GM19324 (cell line): Measurements from ENCODE around the gene GRIK2.

Source experiments
- ATAC-seq: cut with Tn5 transposase; IDR thresholded peaks from one replicate; pipeline ENCODE4 v1.9.1; 2021; ENCODE audit warnings: mild to moderate bottlenecking, moderate library complexity; ENCODE audit not compliant: unreplicated experiment, low FRiP score

Gene GRIK2

GRCh38 chr6:101840100-101840499 is 446.6 kb downstream of the GRIK2 start:
- ATAC-seq: no peak

- ATAC-seq: no peak
Measured at GRCh38 chr6:101845172-101845571, 451.7 kb downstream of the GRIK2 start.

GRCh38 chr6:101845621-101846020 is 452.1 kb downstream of the GRIK2 start:
- ATAC-seq: no peak

GRCh38 chr6:101847690-101848089 is 454.2 kb downstream of the GRIK2 start:
- no peak for ATAC-seq

GRCh38 chr6:101851911-101852310 is 458.4 kb downstream of the GRIK2 start:
- ATAC-seq: no peak

GRCh38 chr6:101853231-101854085 is 459.9 kb downstream of the GRIK2 start:
- no peak for ATAC-seq

- ATAC-seq: no peak
Measured at GRCh38 chr6:101876431-101876830, 482.9 kb downstream of the GRIK2 start.

GRCh38 chr6:101878554-101879276 is 485.2 kb downstream of the GRIK2 start:
- ATAC-seq: no peak

GRCh38 chr6:101879782-101880181 is 486.3 kb downstream of the GRIK2 start:
- no peak for ATAC-seq

- ATAC-seq: no peak
Measured at GRCh38 chr6:101883505-101883904, 490.0 kb downstream of the GRIK2 start.

- ATAC-seq: no peak
Measured at GRCh38 chr6:101887532-101887931, 494.0 kb downstream of the GRIK2 start.

GRCh38 chr6:101907356-101908217 is 514.1 kb downstream of the GRIK2 start:
- ATAC-seq: no peak

GRCh38 chr6:101909366-101909765 is 515.9 kb downstream of the GRIK2 start:
- no peak for ATAC-seq

GRCh38 chr6:101912311-101912710 is 518.8 kb downstream of the GRIK2 start:
- no peak for ATAC-seq

GRCh38 chr6:101918471-101918870 is 525.0 kb downstream of the GRIK2 start:
- no peak for ATAC-seq

GRCh38 chr6:101921829-101922450 is 528.4 kb downstream of the GRIK2 start:
- ATAC-seq: no peak

GRCh38 chr6:101926149-101926925 is 532.8 kb downstream of the GRIK2 start:
- no peak for ATAC-seq

GRCh38 chr6:101931766-101932165 is 538.3 kb downstream of the GRIK2 start:
- no peak for ATAC-seq

GRCh38 chr6:101932704-101933103 is 539.2 kb downstream of the GRIK2 start:
- ATAC-seq: no peak

GRCh38 chr6:101935732-101936131 is 542.2 kb downstream of the GRIK2 start:
- no peak for ATAC-seq
